Nasal cavity respiratory epithelium epithelial cell of viscerocranial mucosa (primary cell): Measurements from ENCODE around the gene MSI2. TPM values are rescaled to one million over a fixed set of nuclear protein-coding genes. Genes with fewer than 3 reads are reported as not detected.

ENCODE experiments used
- total RNA-seq: library from RNA; depleted of rRNA; stranded (reverse); fragments of >200 nt; gene quantifications from 2 replicates; pipeline ENCODE4 v1.2.3, GENCODE V29; 2014

The MSI2 gene
- total RNA-seq, result 21.5 and 35.7 TPM in 2 replicates

GRCh38 chr17:57255776-57256681 lies at the start of gene MSI2:
TSS of gene MSI2 (plus strand) at chr17:57256523. CDS start at chr17:57256743, 220 bp downstream.

Other genes starting within 250 kb of the MSI2 start
- gene AKAP1, start 171.3 kb upstream of the MSI2 start, total RNA-seq, result 30.4 and 58.7 TPM in 2 replicates